Fibroblast of skin of left biceps (primary cell): ENCODE measurements around the gene GBE1.
"Not testable (repeated sequence)": the region's sequence is repeated elsewhere in the genome, so short reads cannot be mapped to it uniquely, and the experiment has no call there.

ENCODE experiments used
- DNase-seq, 2 experiments: peaks; one replicate each; pipeline ENCODE4 v3.0.0-alpha.2; 2013; ENCODE audit warnings: low read depth in 2 of 2

Gene GBE1

GRCh38 chr3:81753416-81754027, 7.9 kb downstream of the GBE1 start:
- DNase-seq: no peak

DNA sequence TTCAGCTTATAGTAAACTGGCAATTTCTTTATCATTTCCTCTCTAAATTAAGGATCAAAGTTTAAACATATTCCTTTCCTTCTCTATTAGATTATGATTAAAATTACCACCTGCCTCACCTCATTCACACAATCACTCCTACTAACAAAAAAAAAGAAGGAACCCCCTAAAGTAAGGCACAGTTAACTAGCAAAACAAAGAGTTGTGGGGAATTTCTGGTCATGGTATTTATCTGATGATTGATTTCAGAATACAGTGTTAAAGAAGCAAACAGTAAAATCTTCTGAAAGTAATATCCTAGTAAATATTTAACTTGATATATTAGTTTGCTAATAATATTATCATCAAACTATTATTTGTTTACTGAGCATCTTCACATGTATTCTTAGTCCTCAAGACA, 8.8 kb downstream of the GBE1 start:
- no peak for DNase-seq

DNA sequence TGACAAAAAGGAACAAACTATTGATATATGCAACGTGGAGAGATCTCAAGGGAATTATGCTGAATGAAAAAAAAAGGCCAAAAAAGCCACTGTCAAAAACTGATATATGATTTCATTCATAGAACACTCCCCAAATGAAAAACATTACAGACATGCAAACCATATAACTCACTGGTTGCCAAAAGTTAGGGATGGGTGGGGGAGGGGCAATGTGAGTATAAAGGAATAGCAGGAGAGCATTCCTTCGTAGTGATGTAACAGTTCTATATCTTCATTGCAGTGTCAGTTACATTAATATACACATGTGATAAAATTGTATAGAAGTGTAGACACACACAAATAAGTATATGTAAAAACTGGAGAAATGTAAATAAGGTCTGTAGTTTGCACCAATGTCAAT, 12.2 kb downstream of the GBE1 start:
- peak; percentile 76 to 78 for DNase-seq

DNA sequence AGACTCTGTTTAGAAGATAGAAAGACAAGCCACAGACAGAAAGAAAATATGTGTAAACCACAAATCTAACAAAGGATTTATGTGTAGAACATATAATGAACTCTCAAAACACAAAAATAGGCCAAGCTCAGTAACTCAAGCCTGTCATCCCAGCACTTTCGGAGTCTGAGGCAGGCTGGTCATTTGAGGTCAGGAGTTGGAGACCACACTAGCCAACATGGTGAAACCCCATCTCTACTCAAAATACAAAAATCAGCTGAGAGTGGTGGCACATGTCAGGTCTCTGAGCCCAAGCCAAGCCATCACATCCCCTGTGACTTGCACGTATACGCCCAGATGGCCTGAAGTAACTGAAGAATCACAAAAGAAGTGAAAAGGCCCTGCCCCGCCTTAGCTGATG, 14.2 kb downstream of the GBE1 start:
- DNase-seq: not testable (repeated sequence)

DNA sequence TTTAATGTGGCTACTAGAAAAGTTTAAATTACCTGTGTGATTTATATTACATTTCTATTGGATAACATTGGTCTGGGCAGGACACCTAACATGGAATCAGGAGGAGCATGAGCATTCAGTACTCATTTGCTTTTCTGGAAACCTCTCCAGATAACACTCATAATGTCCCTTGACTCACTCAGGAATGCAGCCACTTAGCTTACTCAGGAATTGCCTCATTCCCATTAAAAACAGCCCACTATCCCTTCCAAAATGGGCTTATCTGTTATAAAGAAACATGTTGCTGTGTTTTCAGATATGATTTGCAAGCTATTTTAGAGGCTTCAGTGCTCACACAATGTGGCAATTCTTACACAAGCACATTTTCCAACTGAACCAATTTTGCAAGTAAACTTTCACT, 17.1 kb downstream of the GBE1 start:
- peak; percentile 95 for DNase-seq

GRCh38 chr3:81743096-81744025, 18.1 kb downstream of the GBE1 start:
- peak; percentile 97 to 98 for DNase-seq

- DNase-seq: no peak
Observed at GRCh38 chr3:81742581-81742980, 18.9 kb downstream of the GBE1 start.

DNA sequence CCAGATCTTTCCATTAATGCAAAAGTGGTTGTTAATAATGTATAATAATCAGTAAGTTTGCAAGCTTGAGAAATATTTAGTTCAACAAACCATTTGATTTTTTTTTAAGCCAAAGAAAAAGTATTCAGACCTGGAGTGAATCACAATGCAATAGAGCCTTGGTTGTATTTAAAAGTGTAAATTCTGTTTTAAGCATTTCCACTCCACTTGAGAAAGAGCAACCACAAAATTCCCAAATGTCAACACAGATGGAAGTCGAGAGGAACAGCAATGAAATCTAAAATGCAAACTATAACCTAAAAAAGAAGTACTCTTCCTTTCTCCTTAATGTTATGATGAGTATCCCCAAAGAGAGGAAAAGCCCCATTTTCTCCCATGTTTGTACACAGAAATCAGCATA, 20.2 kb downstream of the GBE1 start:
- DNase-seq: no peak

GRCh38 chr3:81740731-81741130, 20.7 kb downstream of the GBE1 start:
- DNase-seq: no peak

DNA sequence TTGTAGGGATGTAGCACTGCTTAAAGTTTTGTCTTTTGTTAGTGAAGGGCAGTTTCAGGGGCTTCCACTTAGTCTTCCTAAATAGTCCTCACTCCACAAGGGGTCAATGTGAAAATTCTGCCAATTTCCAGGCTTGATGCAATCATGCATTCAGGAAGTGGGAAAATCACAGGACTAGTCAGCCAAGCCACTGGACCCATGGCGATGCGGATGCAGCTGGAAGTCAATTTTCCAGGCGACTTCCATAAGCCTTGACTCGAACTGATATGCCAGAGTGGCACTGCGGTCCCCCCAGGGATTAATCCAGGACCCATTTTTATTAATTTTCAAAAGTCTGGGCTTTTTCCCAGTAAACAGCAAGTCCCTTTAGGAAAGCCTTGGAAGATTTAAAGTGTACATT, 26.1 kb downstream of the GBE1 start:
- no peak for DNase-seq

- DNase-seq: no peak
Observed at GRCh38 chr3:81734742-81735141, 26.7 kb downstream of the GBE1 start.

GRCh38 chr3:81732642-81733041, 28.8 kb downstream of the GBE1 start:
- no peak for DNase-seq

- peak in 1 of 2 experiments; percentile 47 for DNase-seq
Observed at GRCh38 chr3:81728766-81729544, 32.5 kb downstream of the GBE1 start.

DNA sequence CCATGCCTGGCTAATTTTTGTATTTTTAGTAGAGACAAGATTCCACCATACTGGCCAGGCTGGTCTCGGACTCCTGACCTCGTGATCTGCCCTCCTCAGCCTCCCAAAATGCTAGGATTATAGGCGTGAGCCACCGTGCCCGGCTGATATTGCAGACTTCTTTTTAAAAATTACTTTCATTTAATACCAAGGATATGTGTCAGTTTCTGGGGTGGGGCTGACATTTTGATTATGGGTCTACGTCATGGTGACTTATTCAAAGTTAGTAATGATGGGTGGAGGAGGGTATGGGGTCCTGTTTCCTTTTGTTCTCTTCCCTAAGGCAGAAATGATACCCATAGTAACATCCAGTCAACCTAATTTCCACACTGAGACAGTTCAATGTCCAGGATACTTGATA, 34.7 kb downstream of the GBE1 start:
- DNase-seq: no peak

DNA sequence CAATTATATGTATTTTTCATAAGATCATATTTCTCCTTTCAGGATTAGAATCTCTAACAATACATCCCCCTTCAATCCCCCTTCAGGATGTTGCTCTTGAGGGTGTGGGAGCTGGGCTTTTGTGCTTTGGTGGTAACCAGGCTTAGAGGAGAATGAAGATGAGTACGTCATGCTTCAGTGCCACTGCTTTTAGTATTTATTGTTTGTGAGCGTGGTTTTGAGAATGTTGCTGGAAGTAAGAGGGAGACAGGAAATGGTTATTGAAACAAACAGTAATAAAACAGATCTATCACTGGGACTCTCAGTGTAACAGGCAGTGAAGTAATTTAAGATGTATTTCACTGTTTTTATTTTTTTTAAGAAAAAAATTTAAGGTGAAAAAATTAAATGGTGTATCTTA, 35.3 kb downstream of the GBE1 start:
- DNase-seq: no peak

GRCh38 chr3:81723732-81724313, 37.6 kb downstream of the GBE1 start:
- DNase-seq: no peak

DNA sequence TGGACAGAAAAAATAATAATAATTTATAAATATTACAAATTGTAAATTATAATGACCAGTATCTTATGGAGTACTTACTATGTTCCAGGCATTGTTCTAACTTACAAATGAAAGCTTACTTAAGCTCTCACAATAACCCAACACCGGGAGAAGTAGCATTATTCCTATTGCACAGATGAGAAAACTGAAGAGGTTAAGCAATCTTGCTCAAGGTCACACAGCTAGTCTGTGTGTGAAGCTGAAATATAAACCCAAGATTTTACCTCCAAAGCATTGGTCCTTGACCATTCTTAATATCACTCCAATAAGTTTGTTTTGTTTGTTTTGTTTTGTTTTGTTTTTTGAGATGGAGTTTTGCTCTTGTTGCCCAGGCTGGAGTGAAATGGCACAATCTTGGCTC, 43.1 kb downstream of the GBE1 start:
- no peak for DNase-seq

- no peak for DNase-seq
Observed at GRCh38 chr3:81716870-81717509, 44.5 kb downstream of the GBE1 start.

DNA sequence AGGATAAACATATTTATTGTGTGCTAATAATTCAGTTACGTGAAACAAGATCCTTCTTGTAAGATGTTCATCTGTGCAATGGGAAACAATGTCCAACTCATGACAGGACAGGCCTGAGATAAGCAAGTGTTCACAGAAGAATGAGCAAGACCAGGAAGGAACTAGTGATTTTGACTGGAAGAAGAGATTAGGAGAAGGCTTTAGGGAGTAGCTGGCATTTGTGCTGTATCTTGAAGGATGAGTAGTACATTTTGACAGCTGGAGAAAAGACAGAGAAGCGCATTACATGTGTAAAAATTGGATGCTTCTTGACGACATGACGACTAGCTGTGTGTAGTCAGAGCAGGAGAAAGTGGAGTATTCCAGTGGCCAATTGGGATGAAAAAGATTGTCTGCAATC, 48.4 kb downstream of the GBE1 start:
- no peak for DNase-seq

DNA sequence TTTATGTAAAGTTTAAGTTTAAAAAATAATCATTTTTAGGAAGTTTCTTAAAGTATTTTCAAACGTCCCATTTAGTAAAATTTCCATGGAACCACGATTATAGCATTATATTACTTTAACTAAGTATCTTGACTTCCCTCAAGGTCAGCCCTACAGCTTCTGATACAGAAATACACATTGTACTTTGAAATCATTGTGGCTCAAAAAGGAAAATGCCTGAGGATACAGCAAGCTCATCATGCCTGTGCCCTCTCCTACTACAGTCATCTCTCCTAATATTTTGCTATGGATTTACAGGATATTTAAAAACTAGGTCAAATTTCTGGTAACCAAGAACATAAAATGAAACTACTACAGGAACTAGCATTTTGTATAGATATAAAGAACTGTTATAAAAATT, 51.8 kb downstream of the GBE1 start:
- DNase-seq: no peak

- DNase-seq: no peak
Observed at GRCh38 chr3:81707996-81708395, 53.4 kb downstream of the GBE1 start.

DNA sequence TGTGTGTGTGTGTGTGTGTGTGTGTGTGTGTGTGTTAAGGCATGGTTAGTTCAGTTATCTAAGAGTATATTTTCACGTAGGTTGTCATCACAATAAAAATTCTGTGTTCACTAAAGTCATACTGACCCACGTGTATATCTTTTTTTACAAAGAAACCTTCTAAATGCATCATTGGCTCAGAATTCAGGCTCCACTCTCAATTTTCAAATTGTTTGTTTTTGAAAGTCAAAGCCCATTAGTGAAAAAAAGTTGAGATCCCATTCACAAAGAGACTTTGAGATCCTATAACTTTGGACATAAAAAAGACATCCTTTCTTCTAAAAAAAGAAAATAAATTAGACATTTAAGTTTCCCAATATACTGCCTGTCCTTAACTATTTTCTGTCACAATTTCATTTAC, 59.3 kb downstream of the GBE1 start:
- DNase-seq: no peak
